Osteocyte (in vitro differentiated cells): Measurements from ENCODE around the gene PPP2R5C. TPM values are rescaled to one million over a fixed set of nuclear protein-coding genes. Genes with fewer than 3 reads are reported as not detected.

Experiments
- DNase-seq: peaks from one replicate; pipeline ENCODE4 v3.0.0; 2021; ENCODE audit warnings: mixed read lengths; ENCODE audit not compliant: unreplicated experiment; ENCODE audit errors: extremely low spot score
- H3K27ac Mint-ChIP-seq: one replicate; pipeline ENCODE4 v1.8.0; 2021; ENCODE audit warnings: mild to moderate bottlenecking, mixed read lengths; ENCODE audit not compliant: unreplicated experiment
- H3K27me3 Mint-ChIP-seq: one replicate; pipeline ENCODE4 v1.8.0; 2021; ENCODE audit warnings: mixed read lengths; ENCODE audit not compliant: unreplicated experiment
- H3K36me3 Mint-ChIP-seq: one replicate; pipeline ENCODE4 v1.8.0; 2021; ENCODE audit warnings: mixed read lengths; ENCODE audit not compliant: unreplicated experiment
- H3K4me1 Mint-ChIP-seq: one replicate; pipeline ENCODE4 v1.8.0; 2021; ENCODE audit warnings: mixed read lengths; ENCODE audit not compliant: unreplicated experiment
- H3K4me3 Mint-ChIP-seq: one replicate; pipeline ENCODE4 v1.8.0; 2021; ENCODE audit warnings: mild to moderate bottlenecking, moderate library complexity, mixed read lengths; ENCODE audit not compliant: unreplicated experiment
- H3K9me3 Mint-ChIP-seq: one replicate; pipeline ENCODE4 v1.8.0; 2021; ENCODE audit warnings: mixed read lengths; ENCODE audit not compliant: unreplicated experiment
- CTCF ChIP-seq: fragments of 200-600 bp; sonication (generic); IDR thresholded peaks from 2 replicates; pipeline ENCODE4 v1.5.0; 2021; ENCODE audit warnings: antibody characterized with exemption, mild to moderate bottlenecking, moderate library complexity
- total RNA-seq: library from RNA; stranded (reverse); gene quantifications from 2 replicates; pipeline ENCODE4 v1.2.1, GENCODE V29; 2021

Gene PPP2R5C
- total RNA-seq, 1 donor from 2014 or later = 116 TPM

- H3K27ac Mint-ChIP-seq = no peak overlapping the region
Measured at GRCh38 chr14:101933209-101933608, 171.7 kb downstream of the PPP2R5C start.

GRCh38 chr14:101934601-101935150, 173.2 kb downstream of the PPP2R5C start:
- Mint-ChIP-seq H3K27ac (no peak overlapping the region), H3K27me3 (peaks cover 6% of the 10 kb centered on the region), H3K4me1 (peaks cover 1% of the 10 kb centered on the region), H3K36me3 (no peaks in the 10 kb centered on the region), H3K4me3 (no peak overlapping the region), H3K9me3 (no peaks in the 10 kb centered on the region)
- TF ChIP-seq CTCF = no peak
- no peak for DNase-seq

More at GRCh38 chr14:101933209-101933608, 171.7 kb downstream of the PPP2R5C start:
- TF ChIP-seq CTCF = no peak
- no peak for DNase-seq
- Mint-ChIP-seq H3K36me3 (no peaks in the 10 kb centered on the region), H3K9me3 (no peaks in the 10 kb centered on the region), H3K27me3 (no peaks in the 10 kb centered on the region), H3K4me1 (no peaks in the 10 kb centered on the region), H3K4me3 (no peak overlapping the region)

- TF ChIP-seq CTCF = no peak
- no peak overlapping the region for H3K4me3 Mint-ChIP-seq
- H3K27ac Mint-ChIP-seq = no peak overlapping the region
- H3K4me1 Mint-ChIP-seq = peaks cover 1% of the 10 kb centered on the region
- H3K36me3 Mint-ChIP-seq = no peaks in the 10 kb centered on the region
- peaks cover 19% of the 10 kb centered on the region for H3K27me3 Mint-ChIP-seq
- DNase-seq = no peak
- H3K9me3 Mint-ChIP-seq = no peaks in the 10 kb centered on the region
Measured at GRCh38 chr14:101937926-101938767, 176.6 kb downstream of the PPP2R5C start.

- no peak overlapping the region for H3K27ac Mint-ChIP-seq
- TF ChIP-seq CTCF = no peak
- DNase-seq = no peak
- no peak overlapping the region for H3K4me3 Mint-ChIP-seq
- H3K9me3 Mint-ChIP-seq = no peaks in the 10 kb centered on the region
- no peaks in the 10 kb centered on the region for H3K36me3 Mint-ChIP-seq
- H3K4me1 Mint-ChIP-seq = peaks cover 1% of the 10 kb centered on the region
- H3K27me3 Mint-ChIP-seq = peaks cover 29% of the 10 kb centered on the region
Measured at GRCh38 chr14:101939646-101940170, 178.2 kb downstream of the PPP2R5C start.

- no peak for TF ChIP-seq CTCF
- Mint-ChIP-seq H3K36me3 (no peaks in the 10 kb centered on the region), H3K27me3 (peaks cover 25% of the 10 kb centered on the region), H3K4me3 (no peak overlapping the region), H3K27ac (no peak overlapping the region), H3K9me3 (no peaks in the 10 kb centered on the region), H3K4me1 (peaks cover 17% of the 10 kb centered on the region)
- DNase-seq = no peak
Measured at GRCh38 chr14:101944451-101944850, 182.9 kb downstream of the PPP2R5C start.
